Natural killer cell treated with Interleukin-12 subunit alpha and Interleukin-12 subunit beta and Interleukin-15 and Interleukin-18, amount 100 ng/mL, for 72 hours (primary cell): ENCODE data around the gene SLC35A4. TPM values are rescaled to one million over a fixed set of nuclear protein-coding genes. Genes with fewer than 3 reads are reported as not detected.
A peak's percentile ranks its signal among the peaks of the same experiment; 100 is the strongest.

ENCODE experiments used
- ATAC-seq, 2 donors: fragments of 150-1000 bp; cut with Tn5 transposase in 1 of 2; sonication (Bioruptor Pico), chemical (Tn5 transposase) in 1 of 2; 2 replicates each; pipeline ENCODE4 v1.10.0; 2021
- DNase-seq: peaks from one replicate; pipeline ENCODE4 v3.0.0; 2022; ENCODE audit warnings: low spot score
- H3K27ac Mint-ChIP-seq, 2 donors: 1 replicate in 1 of 2; 2 replicates in 1 of 2; pipeline ENCODE4 v1.8.0; 2022; ENCODE audit warnings: mixed read lengths in 2 of 2, mild to moderate bottlenecking in 1 of 2, moderate library complexity in 1 of 2
- H3K27me3 Mint-ChIP-seq, 2 donors: 1 replicate in 1 of 2; 2 replicates in 1 of 2; pipeline ENCODE4 v1.8.0; 2022; ENCODE audit warnings: mixed read lengths in 2 of 2
- H3K36me3 Mint-ChIP-seq: one replicate; pipeline ENCODE4 v1.8.0; 2022; ENCODE audit warnings: mixed read lengths
- H3K4me1 Mint-ChIP-seq, 2 donors: 1 replicate in 1 of 2; 2 replicates in 1 of 2; pipeline ENCODE4 v1.8.0; 2022; ENCODE audit warnings: low read depth in 2 of 2, mixed read lengths in 2 of 2, mild to moderate bottlenecking in 1 of 2
- H3K4me3 Mint-ChIP-seq: one replicate; pipeline ENCODE4 v1.8.0; 2022; ENCODE audit warnings: mixed read lengths
- H3K9me3 Mint-ChIP-seq: 2 replicates; pipeline ENCODE4 v1.8.0; 2022; ENCODE audit warnings: mixed read lengths
- total RNA-seq, 2 donors: library from RNA; stranded (reverse); gene quantifications; one replicate each; pipeline ENCODE4 v1.2.3, GENCODE V29; 2022

SLC35A4 gene
- total RNA-seq, 2 donors from 2014 or later, result 73.8 to 97.3 TPM

DNA sequence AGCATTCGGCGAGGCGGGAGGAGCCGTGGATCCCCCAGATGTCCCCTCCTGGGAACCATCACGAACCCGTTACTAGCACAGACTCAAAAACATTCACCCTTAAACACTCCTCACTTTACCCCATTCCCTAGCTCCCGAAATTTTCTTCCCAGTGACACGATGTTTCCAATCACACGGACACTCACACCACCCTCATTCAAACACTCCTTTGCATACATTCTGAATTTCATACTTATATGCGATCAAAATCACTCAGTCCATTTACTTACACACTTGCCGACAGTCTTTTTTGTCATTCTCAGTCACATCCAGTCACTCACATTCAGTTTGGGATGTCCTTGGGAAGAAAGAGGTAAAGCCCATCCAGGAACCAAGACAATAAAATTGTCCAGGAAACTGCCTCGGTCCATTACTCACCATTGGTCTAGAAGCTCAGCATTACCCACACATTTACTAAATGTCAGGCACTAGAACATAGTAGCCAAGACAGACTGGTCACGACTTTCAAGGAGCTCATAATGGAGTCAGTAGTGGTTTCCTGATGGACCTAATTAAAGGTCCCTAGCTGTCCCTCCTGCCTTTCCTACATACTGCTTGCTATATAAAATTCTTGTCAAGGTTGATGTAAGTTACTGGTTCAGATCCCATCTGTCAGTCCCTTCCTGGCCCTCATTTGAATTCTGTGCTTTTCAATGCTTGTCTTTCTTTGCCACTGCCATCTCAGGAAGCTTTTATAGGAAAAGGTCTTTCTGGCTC lies 574 bp downstream of the SLC35A4 start:
- ATAC-seq (no peak), DNase-seq (no peak)
- peaks cover 47 to 49% of the 10 kb centered on the region in 2 donors for H3K4me1 Mint-ChIP-seq
- H3K27ac Mint-ChIP-seq, result peak overlapping the region; percentile 88 to 96
- H3K27me3 Mint-ChIP-seq, result no peaks in the 10 kb centered on the region
- H3K36me3 Mint-ChIP-seq, result peaks cover 5% of the 10 kb centered on the region
- no peaks in the 10 kb centered on the region for H3K9me3 Mint-ChIP-seq
- peak overlapping the region; percentile 94 for H3K4me3 Mint-ChIP-seq

DNA sequence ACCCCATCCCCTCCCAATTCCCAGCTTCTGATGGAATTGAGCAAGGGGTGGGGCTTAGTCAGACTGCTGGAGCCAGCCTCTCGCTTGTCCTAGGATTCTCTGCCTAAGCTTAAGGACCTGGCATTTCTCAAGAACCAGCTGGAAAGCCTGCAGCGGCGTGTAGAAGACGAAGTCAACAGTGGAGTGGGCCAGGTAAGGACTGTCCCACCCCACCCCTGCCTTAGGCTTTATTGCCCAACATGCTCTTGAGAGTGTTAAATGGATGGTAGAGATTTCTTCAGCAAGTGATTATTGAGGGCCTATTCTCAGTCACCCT lies 1.1 kb downstream of the SLC35A4 start:
- H3K27me3 Mint-ChIP-seq, result no peaks in the 10 kb centered on the region
- H3K27ac Mint-ChIP-seq, result peak overlapping the region; percentile 88 to 96
- no peaks in the 10 kb centered on the region for H3K9me3 Mint-ChIP-seq
- H3K36me3 Mint-ChIP-seq, result peaks cover 5% of the 10 kb centered on the region
- ATAC-seq (no peak), DNase-seq (no peak)
- H3K4me3 Mint-ChIP-seq, result peak overlapping the region; percentile 94
- H3K4me1 Mint-ChIP-seq, result peaks cover 50 to 51% of the 10 kb centered on the region in 2 donors

DNA sequence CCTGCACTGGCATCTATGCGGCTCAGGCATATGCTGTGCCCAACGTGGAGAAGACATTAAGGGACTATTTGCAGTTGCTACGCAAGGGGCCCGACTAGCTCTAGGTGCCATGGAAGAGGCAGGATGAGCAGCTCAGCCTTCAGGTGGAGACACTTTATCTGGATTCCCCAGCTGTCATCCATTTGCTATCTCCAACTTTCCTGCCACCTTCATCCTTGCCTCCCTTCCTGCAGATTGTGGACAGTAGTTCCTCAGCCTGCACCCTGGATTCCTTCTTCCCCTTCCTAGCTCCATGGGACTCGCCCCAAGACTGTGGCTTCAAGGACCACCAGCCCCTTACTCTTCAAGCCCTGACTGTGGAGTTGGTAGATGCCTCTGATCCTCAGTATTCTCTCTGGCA lies 2.0 kb downstream of the SLC35A4 start:
- Mint-ChIP-seq H3K4me1 (peaks cover 50 to 53% of the 10 kb centered on the region in 2 donors), H3K4me3 (peak overlapping the region; percentile 20), H3K36me3 (peaks cover 5% of the 10 kb centered on the region), H3K27ac (peak overlapping the region in 1 of 2 donors; percentile 71), H3K9me3 (no peaks in the 10 kb centered on the region), H3K27me3 (no peaks in the 10 kb centered on the region)
- DNase-seq, result no peak
- no peak for ATAC-seq

DNA sequence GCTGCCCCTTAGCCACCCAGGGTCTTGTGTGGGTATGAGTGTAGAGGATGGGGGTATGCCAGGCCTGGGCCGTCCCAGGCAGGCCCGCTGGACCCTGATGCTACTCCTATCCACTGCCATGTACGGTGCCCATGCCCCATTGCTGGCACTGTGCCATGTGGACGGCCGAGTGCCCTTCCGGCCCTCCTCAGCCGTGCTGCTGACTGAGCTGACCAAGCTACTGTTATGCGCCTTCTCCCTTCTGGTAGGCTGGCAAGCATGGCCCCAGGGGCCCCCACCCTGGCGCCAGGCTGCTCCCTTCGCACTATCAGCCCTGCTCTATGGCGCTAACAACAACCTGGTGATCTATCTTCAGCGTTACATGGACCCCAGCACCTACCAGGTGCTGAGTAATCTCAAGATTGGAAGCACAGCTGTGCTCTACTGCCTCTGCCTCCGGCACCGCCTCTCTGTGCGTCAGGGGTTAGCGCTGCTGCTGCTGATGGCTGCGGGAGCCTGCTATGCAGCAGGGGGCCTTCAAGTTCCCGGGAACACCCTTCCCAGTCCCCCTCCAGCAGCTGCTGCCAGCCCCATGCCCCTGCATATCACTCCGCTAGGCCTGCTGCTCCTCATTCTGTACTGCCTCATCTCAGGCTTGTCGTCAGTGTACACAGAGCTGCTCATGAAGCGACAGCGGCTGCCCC lies 2.6 kb downstream of the SLC35A4 start:
- ATAC-seq (no peak), DNase-seq (no peak)
- Mint-ChIP-seq H3K27me3 (no peaks in the 10 kb centered on the region), H3K27ac (peak overlapping the region in 1 of 2 donors; percentile 71), H3K36me3 (peaks cover 5% of the 10 kb centered on the region), H3K4me1 (peaks cover 50 to 53% of the 10 kb centered on the region in 2 donors), H3K4me3 (peak overlapping the region; percentile 20), H3K9me3 (no peaks in the 10 kb centered on the region)

DNA sequence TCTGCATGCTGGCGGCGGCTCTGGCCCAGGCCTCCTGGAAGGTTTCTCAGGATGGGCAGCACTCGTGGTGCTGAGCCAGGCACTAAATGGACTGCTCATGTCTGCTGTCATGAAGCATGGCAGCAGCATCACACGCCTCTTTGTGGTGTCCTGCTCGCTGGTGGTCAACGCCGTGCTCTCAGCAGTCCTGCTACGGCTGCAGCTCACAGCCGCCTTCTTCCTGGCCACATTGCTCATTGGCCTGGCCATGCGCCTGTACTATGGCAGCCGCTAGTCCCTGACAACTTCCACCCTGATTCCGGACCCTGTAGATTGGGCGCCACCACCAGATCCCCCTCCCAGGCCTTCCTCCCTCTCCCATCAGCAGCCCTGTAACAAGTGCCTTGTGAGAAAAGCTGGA lies 3.2 kb downstream of the SLC35A4 start:
- Mint-ChIP-seq H3K36me3 (peaks cover 5% of the 10 kb centered on the region), H3K27me3 (no peaks in the 10 kb centered on the region), H3K4me3 (peak overlapping the region; percentile 6), H3K4me1 (peaks cover 50% of the 10 kb centered on the region in 2 donors), H3K9me3 (no peaks in the 10 kb centered on the region), H3K27ac (peak overlapping the region in 1 of 2 donors; percentile 98)
- DNase-seq, result no peak
- ATAC-seq, result no peak

DNA sequence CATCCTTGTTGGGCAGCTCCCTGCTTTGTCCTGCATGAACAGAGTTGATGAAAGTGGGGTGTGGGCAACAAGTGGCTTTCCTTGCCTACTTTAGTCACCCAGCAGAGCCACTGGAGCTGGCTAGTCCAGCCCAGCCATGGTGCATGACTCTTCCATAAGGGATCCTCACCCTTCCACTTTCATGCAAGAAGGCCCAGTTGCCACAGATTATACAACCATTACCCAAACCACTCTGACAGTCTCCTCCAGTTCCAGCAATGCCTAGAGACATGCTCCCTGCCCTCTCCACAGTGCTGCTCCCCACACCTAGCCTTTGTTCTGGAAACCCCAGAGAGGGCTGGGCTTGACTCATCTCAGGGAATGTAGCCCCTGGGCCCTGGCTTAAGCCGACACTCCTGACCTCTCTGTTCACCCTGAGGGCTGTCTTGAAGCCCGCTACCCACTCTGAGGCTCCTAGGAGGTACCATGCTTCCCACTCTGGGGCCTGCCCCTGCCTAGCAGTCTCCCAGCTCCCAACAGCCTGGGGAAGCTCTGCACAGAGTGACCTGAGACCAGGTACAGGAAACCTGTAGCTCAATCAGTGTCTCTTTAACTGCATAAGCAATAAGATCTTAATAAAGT lies 3.9 kb downstream of the SLC35A4 start:
- H3K4me3 Mint-ChIP-seq, result peak overlapping the region; percentile 72
- H3K9me3 Mint-ChIP-seq, result no peaks in the 10 kb centered on the region
- ATAC-seq (no peak), DNase-seq (no peak)
- H3K27me3 Mint-ChIP-seq, result no peaks in the 10 kb centered on the region
- peaks cover 5% of the 10 kb centered on the region for H3K36me3 Mint-ChIP-seq
- peaks cover 50% of the 10 kb centered on the region in 2 donors for H3K4me1 Mint-ChIP-seq
- peak overlapping the region; percentile 96 to 98 for H3K27ac Mint-ChIP-seq

DNA sequence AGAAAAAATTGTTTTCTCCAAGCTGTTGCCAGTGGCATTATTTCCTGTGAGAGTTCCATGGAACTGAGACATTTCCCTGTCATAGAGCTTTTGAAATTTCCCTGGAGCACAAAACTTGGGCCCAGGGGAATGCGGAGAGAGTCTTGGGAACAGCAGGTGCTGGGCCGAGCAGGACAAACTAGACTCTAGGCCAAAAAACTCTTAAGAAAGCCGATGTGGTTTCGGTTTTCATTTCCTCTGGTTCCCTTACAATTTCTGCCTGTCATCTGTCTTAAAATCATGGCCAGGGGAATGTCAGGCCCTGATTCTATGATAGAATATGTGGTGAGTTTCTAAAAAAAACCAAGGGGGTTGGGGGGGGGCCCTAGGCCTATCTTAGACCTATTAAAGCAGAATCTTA lies 4.6 kb downstream of the SLC35A4 start:
- H3K27ac Mint-ChIP-seq, result peak overlapping the region; percentile 96 to 98
- DNase-seq (peak; percentile 56), ATAC-seq (no peak)
- no peaks in the 10 kb centered on the region for H3K27me3 Mint-ChIP-seq
- peak overlapping the region; percentile 72 for H3K4me3 Mint-ChIP-seq
- peaks cover 5% of the 10 kb centered on the region for H3K36me3 Mint-ChIP-seq
- H3K4me1 Mint-ChIP-seq, result peaks cover 45 to 48% of the 10 kb centered on the region in 2 donors
- H3K9me3 Mint-ChIP-seq, result no peaks in the 10 kb centered on the region

DNA sequence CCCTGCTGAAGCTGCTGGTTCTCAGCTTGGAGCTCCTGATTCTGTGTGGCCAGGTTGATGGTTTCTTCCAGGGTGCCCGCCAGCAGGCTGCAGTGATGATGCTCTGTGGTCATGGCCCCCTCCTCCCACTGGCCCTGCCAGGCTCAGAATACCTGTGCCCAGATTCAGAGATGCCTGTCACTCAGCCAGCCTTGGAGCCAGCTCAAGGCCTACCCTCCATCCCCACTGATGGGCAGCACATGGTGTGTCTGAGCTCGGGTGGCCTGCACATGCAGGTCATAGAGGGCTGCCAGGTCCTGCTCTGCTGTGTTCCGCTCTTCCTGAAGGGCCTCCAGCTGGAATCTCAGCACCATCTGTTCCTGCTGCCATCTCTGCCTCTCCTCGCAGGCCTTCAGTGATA lies 5.4 kb downstream of the SLC35A4 start:
- Mint-ChIP-seq H3K4me1 (peaks cover 42 to 43% of the 10 kb centered on the region in 2 donors), H3K36me3 (peaks cover 3% of the 10 kb centered on the region), H3K27me3 (no peaks in the 10 kb centered on the region), H3K27ac (peak overlapping the region; percentile 96 to 98), H3K9me3 (no peaks in the 10 kb centered on the region), H3K4me3 (no peak overlapping the region)
- ATAC-seq (no peak), DNase-seq (peak; percentile 16)

DNA sequence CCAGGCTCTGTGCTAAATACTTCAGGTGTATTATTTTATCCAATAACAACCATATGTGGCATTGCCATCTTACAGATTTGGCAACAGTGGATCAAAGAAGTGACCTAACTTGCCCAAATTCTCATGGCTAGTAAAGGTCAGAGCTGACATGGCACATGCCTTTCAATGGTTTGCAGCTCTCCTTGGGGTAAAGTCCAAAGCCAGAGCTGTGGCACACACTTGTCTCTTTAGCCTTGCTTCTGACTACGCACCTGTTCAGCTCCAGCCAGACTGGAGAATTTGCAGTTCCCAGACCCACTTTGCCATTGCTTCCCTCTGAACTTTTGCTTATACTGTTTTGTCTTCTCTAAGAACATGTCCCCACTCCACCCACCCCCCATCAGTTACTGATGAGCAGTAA lies 5.9 kb downstream of the SLC35A4 start:
- Mint-ChIP-seq H3K36me3 (no peaks in the 10 kb centered on the region), H3K4me1 (peaks cover 39% of the 10 kb centered on the region in 2 donors), H3K9me3 (no peaks in the 10 kb centered on the region), H3K27ac (peak overlapping the region; percentile 96 to 98), H3K4me3 (no peak overlapping the region), H3K27me3 (no peaks in the 10 kb centered on the region)
- ATAC-seq (no peak), DNase-seq (peak; percentile 5)

DNA sequence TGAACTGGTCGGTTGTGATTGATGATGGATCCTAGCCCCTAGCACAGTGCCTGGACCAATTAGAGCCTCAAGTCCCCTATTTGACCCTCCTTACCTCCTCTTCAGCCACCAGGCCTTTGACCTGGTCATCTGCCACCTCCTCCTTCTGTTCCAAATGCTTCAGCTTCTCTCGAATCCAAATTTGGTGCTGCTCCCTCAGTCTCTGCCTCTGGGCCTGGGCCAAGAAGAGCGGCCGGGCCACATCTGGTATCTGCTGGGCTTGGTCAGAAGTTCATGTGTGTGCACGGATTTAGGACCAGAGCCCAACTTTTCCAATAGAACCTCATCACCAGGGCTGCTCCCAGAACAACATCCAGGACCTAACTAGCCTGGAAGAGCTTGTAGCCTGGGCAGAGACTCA lies 6.5 kb downstream of the SLC35A4 start:
- no peaks in the 10 kb centered on the region for H3K36me3 Mint-ChIP-seq
- no peak overlapping the region for H3K4me3 Mint-ChIP-seq
- H3K9me3 Mint-ChIP-seq, result no peaks in the 10 kb centered on the region
- ATAC-seq (no peak), DNase-seq (peak; percentile 45)
- H3K27me3 Mint-ChIP-seq, result no peaks in the 10 kb centered on the region
- H3K4me1 Mint-ChIP-seq, result peaks cover 34% of the 10 kb centered on the region in 2 donors
- H3K27ac Mint-ChIP-seq, result no peak overlapping the region

DNA sequence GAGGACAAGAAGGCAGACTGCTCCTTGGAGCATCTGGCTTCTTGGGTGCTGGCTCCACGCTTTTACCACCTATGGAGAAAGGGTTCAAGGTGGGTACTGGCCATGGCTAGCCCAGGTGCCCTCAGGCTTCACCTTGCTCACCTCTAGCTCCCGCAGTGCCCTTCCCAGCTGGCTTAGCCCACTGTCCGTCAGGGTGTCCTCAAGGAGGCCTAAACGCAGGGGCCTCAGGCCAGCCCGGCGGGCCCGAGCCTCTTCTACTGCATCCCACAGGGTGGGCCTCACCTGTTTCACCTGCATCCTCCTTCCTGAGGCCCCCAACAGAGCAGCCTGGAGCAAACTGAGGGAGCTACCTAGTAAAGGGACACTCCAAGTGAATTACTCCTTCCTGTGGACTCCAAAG lies 9.1 kb downstream of the SLC35A4 start:
- H3K27ac Mint-ChIP-seq, result no peak overlapping the region
- peaks cover 12 to 16% of the 10 kb centered on the region in 2 donors for H3K4me1 Mint-ChIP-seq
- no peaks in the 10 kb centered on the region for H3K36me3 Mint-ChIP-seq
- DNase-seq (peak; percentile 6), ATAC-seq (no peak)
- H3K27me3 Mint-ChIP-seq, result no peaks in the 10 kb centered on the region
- H3K4me3 Mint-ChIP-seq, result no peak overlapping the region
- no peaks in the 10 kb centered on the region for H3K9me3 Mint-ChIP-seq

DNA sequence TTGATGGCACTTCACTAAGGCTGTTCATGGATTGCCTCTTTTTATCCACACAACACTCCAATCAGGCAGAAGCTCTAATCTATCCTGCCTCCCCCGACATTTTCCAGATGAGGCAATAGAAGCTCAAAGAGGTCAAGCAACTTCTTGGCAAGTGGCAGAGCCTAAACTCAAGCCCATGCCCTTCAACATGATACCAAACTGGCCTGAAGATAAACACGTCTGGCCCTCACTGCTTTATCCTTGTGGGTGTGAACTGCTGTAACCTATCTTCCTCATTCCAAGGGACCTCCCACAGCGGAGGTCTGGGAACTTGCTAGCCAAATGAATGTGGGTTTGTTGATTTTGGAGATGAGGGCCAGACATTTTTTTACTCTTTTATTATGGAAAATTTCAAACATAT lies 9.5 kb downstream of the SLC35A4 start:
- Mint-ChIP-seq H3K4me1 (peaks cover 7 to 12% of the 10 kb centered on the region in 2 donors), H3K27ac (no peak overlapping the region), H3K4me3 (no peak overlapping the region), H3K9me3 (no peaks in the 10 kb centered on the region), H3K27me3 (no peaks in the 10 kb centered on the region), H3K36me3 (no peaks in the 10 kb centered on the region)
- ATAC-seq (no peak), DNase-seq (peak; percentile 5)

DNA sequence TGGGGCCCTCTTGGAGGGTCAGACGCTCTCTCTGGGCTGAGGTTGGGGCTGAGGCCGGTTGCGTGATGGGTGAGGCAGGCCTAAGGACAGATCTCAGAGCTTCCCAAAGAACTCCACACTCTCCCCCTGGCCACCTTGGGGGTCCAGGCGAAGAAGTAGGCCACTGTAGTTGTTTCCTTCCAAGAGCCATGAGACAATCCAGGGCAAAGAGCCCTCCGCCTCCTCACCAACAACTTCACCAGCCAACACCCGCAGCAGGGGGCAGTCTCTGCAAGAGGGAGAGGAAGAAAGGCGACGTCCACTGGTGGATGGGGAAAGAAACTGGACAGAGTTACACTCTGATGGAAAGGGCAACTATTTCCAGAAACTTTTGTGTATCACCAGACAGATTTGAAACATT lies 10.7 kb downstream of the SLC35A4 start:
- H3K27ac Mint-ChIP-seq, result no peak overlapping the region
- no peaks in the 10 kb centered on the region for H3K27me3 Mint-ChIP-seq
- no peaks in the 10 kb centered on the region for H3K9me3 Mint-ChIP-seq
- H3K4me1 Mint-ChIP-seq, result peaks cover 2 to 3% of the 10 kb centered on the region in 2 donors
- H3K4me3 Mint-ChIP-seq, result no peak overlapping the region
- DNase-seq (no peak), ATAC-seq (no peak)
- H3K36me3 Mint-ChIP-seq, result no peaks in the 10 kb centered on the region

DNA sequence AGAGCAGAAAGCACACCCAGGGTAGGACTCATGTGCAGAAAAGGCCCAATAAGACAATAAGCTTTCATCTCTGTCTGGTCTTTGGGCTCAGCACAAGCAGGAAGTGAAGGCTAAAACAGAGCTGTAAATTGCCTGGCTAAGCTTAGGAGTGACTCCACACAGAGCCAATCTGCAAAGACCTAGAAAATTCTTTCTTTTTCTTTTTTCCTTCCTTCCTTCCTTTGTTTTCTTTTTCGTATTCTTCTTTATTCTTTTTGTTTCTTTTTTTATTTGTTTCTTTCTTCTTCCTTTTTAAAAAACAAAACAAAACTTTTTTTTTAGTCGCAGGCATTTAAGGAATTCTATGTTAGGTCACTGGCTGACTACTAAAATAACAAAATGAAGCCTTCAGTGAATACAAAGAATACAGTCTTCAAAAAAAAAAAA lies 12.2 kb downstream of the SLC35A4 start:
- DNase-seq (no peak), ATAC-seq (no peak)
- peaks cover 3 to 7% of the 10 kb centered on the region in 2 donors for H3K27me3 Mint-ChIP-seq
- H3K27ac Mint-ChIP-seq, result no peak overlapping the region
- no peaks in the 10 kb centered on the region for H3K4me1 Mint-ChIP-seq
- no peaks in the 10 kb centered on the region for H3K36me3 Mint-ChIP-seq
- no peaks in the 10 kb centered on the region for H3K9me3 Mint-ChIP-seq
- no peak overlapping the region for H3K4me3 Mint-ChIP-seq
